Activated naive CD4-positive, alpha-beta T cell treated with Interleukin-2 at 50 U/mL for 16 hours (primary cell): ENCODE results near the gene ZFP36L2.

Source experiments
- DNase-seq: peaks from one replicate; pipeline ENCODE4 v3.0.0-alpha.2; 2020

Gene ZFP36L2, protein sequence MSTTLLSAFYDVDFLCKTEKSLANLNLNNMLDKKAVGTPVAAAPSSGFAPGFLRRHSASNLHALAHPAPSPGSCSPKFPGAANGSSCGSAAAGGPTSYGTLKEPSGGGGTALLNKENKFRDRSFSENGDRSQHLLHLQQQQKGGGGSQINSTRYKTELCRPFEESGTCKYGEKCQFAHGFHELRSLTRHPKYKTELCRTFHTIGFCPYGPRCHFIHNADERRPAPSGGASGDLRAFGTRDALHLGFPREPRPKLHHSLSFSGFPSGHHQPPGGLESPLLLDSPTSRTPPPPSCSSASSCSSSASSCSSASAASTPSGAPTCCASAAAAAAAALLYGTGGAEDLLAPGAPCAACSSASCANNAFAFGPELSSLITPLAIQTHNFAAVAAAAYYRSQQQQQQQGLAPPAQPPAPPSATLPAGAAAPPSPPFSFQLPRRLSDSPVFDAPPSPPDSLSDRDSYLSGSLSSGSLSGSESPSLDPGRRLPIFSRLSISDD

DNA sequence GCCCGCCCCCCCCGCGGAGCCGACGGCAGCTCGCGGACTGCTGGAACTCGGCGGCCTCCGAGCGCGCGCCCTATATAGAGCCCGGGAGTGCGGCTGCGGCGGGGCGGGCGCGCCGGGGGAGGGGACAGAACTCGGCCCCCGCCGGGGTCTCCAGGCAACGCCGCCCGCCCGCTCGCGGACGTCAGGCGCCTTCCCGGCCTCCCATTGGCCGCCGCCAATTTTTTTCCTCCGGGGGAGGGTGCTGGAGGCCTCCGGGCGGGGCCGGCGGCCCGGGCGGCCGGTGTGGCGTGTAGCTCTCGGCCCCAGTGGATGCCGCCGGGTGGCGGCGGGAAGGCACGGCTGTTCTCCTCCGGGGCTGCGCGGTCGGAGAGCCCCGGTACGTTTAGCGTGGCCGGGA lies at the start of gene ZFP36L2:
Gene ZFP36L2, minus strand, starts transcription at position 49 of the 397 bp plus-strand sequence. CDS start 291 bp downstream, outside the sequence.
- peak; percentile 94 for DNase-seq

DNA sequence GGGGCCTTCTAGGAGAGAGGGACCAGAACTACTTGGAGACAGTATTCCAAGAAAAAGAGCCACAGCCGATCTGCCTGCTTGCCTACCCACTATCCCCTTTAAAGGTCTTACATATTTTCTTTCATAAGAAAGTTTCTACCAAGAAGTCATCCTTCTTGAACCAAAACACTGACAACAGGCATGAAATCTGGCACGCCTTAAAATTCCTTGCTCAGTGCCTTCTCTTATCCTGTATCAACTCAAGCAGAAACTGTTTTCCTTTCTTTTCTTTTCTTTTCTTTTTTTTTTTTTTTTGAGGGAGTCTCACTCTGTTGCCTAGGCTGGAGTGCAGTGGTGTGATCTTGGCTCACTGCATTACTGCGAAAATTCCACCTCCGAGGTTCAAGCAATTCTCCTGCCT lies 48.3 kb upstream of the ZFP36L2 start:
- no peak for DNase-seq

DNA sequence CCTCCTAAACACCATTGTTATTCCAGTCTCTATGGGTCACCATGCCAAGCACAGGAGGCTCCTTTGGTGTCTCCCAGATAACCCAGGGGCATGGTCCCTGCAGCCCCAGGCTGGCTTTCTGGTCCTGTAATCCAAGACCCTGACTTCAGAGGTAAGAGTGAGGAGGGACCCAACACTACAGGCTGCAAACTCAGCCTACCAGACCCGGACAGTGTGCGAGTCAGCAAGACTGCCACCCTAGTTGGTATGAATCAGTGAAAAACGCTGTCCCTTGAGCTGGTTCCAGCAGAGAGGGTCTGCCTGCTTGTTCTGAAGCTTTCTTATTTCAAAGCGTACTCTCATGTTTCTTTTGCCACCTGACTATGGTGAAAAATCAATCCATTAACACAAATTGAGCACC lies 47.6 kb upstream of the ZFP36L2 start:
- no peak for DNase-seq

DNA sequence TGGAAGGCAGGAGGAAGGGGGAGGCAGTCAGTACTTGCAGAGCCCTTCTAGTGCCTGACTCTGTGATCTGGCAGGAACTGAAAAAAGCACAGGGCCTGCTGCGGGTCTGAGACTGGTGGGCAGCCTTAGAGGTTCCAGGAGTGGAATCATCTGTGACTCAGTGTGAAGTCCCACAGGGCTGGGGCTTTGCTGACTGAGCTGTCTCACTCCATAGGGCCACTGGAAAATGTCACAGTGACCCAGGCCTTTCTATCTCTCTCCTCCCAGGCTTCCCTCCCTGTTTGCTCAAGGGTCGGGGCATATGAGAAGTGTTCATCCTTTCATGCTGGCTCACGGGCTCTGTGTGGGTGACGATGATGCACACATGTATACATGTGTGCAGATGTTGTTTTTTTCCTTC lies 47.1 kb upstream of the ZFP36L2 start:
- peak; percentile 3 for DNase-seq

DNA sequence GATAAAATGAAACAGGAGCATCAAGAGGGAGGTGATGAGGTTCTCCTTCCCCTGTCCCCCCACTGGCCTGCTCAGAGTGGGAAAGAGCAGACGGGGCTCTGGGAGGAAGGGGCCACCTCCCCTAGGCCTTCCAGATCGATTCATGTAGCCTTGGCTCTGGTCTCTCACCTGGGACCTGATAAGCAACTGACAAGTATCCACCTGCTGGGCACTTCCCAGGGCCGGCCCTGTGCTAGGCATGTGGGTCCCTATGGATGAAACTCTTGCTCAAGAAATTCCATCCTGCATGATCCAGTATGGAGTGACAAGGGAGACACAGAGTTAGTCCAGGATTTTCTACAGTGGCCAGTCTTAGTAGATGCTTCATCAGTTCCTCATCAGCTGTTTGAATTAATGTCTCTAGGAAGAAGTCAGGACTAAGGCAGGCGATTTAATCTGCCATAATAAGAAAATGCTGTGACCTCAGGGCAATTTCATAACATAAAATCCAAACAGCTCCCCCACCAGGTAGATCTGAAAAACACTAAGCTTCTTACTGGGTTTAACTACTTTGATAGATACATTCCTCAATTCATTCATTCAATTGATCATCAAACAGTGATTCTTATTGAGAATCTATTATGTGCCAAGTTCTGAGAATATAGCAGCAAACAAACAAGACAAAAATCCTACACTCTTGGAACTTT lies 44.7 kb upstream of the ZFP36L2 start:
- no peak for DNase-seq

DNA sequence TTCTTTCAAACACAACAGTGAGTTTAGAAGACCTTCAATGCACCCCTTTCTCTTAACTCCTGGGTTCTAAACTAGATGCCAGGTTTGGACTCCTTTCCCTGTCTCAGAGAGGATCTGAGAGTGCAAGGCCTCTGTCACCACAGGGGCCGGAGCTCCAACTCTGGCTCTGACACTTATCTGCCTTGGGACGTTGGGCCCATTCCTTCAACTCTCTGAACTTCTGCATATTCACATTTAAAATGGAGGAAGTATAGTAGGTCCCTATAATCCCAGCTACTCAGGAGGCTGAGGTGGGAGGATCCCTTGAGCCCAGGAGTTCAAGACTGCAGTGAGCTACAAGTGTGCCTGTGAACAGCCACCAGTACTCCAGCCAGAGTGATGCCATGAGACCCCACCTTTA lies 44.1 kb upstream of the ZFP36L2 start:
- DNase-seq, result no peak

DNA sequence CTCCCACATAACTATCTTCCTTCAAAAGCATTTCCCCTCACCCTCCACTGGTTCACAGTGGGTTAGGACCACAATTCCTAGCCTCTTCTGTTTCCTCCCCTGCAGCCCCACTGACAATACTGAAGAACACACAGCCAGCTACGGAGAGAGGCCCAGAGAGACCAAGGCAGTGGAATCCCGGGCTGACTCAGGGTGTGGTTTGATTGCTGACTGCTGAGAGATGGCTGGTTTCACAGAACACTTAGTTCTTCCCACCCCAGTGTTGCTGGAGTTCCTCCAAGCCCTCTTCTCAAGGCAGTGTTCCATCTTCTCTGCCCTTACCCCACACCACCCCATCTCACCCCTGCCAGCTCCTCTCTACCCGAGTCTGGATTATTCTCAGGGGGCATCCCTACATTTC lies 43.3 kb upstream of the ZFP36L2 start:
- DNase-seq, result no peak

DNA sequence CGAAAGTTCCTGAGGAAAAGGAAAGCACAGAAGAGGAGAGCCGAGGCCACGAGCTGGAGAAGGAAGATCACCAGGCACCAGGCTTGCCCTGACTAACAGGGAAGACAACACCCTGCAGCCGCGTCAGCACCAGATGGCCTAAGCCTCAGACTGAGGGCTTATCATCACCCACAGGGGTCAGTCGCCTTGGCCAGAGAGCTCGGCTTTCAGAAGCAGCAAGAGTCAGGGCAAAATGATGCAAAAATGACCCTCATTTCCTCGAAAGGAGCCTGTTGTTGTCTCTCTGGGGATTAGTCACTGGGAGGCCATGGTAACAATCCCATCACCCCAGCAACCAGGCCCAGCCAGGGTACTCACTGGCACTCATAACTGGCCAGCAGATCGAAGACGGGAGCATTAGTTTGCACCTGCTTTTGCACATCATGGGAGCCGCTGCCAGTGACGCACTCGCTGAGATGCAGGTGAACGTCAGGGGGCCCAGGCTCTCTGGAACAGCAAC lies 42.7 kb upstream of the ZFP36L2 start:
- no peak for DNase-seq

DNA sequence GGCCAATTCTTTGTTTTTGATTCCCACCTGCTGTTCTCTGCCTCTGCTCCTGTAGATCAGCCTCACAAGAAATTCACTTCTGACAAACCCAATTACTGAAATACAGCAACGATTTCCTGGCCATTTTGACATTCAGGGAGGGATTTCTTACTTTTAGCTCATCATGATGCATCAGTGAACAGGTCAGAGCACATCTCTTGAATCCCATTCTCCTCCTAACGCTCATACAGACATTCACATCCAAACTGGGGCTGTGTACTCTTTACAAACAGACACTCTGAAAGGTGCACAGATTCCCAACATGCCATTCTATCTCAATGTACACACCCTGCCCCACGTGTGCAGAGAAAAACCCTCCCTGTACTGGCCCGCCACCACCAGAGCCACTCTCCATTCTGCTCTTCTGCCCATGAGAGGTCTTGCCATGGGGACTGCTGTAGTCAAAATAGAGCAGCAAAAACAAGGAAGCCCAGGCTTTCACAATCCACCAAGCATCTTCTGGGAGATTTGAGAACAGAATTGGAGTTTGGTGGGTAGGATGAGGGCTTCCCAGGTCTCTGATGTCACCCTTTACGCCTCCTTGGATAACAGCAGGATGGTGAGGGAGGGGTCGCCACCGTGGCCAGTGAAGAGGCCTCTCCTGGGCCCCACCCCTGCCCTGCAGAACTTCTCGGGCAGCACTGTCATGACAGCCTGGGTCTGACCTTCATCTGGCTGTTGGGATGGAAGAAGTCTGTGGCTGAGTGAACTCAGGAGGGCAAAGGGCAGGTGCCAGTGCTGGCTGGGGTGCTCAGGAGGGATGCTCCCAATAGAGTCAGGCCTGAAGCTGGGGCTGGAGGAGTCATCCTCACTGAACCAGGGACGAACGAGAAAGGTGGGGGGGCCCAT lies 41.9 kb upstream of the ZFP36L2 start:
- DNase-seq, result no peak

DNA sequence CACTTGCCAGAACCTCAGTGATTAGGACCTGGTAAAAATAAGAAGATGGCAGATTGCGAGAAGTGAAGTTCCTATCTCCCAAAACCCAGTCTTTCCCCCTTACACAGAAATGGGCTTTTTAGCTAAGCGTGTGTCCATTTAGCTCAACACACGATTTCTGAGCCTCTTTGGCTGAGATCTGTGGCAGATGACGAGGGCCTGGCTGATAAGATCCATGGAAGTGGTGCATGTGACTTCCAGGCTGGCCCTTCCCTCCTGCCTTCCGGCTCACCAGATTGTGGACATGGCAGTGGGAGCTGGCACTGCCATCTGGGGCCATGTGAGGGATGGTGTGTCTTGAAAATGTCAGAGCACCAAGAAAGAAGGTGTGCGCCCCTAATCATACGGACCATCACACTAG lies 41.0 kb upstream of the ZFP36L2 start:
- DNase-seq, result no peak

DNA sequence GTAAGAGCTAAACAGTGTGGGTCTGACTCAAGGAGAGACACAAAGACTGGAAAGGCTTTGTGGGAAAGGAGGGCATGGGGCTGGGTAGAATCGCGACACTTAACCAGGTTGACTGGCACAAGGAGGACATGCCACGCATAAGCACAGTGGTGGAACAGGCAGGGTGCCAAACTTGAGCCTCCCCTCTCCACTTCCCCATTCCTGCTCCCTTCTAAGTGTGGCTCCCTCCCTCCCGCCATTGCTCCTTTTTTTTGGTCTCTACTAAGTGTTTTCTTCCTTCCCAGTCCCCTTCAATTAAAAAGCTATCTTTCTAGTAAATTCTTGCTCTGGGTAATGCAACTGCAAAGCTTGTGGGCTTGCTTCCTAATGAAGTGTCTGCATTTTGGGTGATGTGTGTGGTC lies 40.3 kb upstream of the ZFP36L2 start:
- DNase-seq, result no peak

DNA sequence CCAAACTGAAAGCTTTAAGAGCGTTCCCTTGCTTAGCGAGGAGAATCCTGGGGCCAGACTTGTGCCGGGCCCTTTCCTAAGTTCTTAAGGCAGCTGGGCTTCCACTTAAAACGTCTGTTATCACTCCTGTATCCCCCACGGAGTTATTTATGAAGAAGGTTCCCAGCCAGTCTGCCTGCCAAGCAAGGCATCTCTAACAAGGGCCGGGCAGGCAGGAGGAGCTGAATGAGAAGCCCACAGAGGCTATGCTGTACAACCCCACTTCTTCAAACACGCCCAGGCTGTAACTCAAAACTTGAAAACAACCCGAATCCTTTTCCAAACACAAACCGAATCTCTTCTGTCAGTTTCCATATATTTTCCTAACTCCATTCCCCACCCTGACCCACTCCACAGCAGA lies 39.0 kb upstream of the ZFP36L2 start:
- DNase-seq, result no peak

DNA sequence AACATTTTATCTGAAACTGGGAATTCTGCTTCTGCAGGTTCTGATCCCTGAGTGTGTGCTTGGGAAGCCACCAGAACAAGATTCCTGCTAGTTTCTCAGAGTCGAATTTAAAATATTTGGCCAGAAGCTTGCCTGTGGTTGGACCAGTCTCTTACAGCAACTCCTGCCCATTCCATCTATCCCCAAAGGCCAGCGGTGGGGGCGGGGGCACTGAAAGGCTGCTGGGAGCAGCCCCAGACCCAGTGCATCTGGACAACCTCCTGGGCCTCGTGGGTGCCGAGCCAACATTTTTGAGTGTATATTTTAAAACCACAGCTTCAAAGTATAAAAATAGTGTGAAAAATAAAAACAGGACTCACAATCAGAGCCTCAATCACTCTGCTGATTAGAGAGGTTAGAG lies 38.6 kb upstream of the ZFP36L2 start:
- no peak for DNase-seq

DNA sequence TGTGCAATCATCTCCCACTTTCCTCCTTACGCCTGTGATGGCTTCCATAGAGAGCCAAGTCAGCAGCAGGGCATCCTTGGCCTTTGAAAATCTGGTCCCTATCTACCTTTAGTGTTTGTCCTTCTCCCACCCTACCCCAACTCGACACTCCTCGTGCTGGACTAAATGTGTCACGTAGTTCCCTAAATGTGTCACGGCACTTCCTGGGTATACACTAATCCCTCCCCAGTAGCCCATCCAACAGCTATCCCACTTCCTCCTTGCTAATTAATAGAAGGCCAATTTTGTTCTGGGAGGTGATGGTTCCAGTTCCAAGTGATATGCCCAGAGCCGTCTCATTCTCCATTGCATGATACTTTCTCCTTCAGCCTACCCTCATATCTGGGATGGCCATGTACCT lies 36.5 kb upstream of the ZFP36L2 start:
- no peak for DNase-seq

DNA sequence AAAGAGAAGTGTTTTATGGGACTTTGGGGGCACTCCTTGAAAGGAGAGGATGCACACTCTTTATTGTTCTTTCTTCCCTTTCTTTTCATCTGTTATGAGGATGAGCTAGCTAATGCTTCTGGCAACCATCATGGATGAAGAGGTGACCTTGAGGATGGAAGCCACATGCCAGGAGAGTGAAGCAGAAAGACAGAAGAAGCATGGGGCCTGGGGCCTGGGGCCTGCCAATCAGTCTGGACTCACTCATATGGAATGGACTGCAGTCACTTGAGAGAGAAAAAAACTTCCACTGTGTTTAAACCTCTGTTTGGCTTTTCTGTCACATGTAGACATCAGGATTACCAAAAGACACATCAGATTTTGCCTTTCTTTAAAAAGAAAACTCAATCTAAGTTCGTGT lies 35.8 kb upstream of the ZFP36L2 start:
- no peak for DNase-seq

DNA sequence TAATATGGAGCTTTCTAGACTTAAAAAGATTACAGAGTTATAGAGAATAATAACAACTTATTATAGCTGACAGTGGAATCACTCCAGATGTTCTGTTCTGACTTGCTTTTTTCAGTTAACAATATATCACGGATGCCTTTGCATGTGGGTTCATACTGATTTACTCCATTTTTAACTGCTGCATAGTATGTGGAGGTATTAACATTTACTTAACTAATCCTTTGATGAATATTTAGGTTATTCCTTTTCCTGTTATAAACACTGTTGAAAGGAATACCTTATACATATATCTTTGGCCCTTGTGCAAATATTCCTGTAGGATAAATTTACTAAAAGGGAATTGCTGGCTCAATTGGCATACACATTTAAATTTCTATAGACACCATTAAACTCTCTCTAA lies 33.1 kb upstream of the ZFP36L2 start:
- DNase-seq, result no peak

DNA sequence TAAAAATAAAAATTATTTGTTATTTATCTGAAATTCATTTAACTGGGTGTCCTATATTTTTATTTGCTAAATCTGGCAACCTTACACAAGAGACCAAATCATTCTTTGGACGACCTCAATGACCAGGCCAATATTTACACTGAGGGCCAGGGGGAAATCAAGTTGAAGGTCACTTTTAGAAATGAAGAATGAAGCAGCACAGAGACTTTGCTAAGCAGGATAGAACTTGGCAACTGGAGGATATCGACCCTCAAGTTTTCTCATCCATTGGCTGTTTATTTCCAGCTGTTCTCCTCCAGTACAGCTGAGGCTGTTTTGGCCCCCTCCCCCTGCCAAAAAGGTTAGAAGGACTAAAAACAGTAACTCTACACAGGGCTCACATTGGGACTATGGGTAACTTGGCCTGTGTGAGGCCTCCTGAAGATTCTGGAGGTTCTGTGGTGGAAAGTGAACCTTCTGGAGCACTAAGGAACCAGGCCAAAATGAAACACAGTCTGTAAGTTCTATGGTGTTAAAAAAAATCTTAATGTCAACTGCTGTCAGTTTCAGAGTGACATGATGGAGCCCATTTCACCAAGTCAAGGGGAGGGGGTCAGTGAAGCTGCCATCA lies 32.2 kb upstream of the ZFP36L2 start:
- DNase-seq, result no peak

DNA sequence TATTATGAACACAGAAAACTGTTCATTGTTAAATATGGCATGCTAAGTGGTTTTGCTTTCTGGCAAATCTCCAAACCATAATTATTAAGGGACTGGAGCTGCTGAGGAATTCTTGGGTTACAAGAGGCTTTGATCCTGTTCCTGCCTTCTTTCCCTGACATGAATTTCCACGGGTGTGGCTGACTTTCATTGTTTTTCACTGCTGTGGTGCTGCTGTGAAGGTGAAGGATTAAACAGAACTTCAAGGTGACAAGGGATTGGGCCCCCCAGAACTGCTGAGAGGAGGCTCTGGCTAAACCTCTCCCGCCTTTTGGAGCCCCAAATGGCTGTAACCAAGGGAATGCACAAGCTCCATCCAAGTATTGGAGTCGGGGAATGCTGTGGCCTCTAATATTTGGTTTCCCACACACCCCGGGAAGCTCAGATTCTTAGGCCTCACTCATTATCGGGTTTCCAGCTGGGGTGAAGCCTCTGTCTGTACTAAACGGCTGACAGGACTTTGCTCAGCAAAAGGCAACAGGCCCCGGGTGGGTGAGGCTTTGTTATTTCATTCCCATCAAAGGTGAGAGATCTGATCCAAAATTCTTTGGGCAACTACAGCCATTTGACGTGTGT lies 29.0 kb upstream of the ZFP36L2 start:
- DNase-seq, result no peak

DNA sequence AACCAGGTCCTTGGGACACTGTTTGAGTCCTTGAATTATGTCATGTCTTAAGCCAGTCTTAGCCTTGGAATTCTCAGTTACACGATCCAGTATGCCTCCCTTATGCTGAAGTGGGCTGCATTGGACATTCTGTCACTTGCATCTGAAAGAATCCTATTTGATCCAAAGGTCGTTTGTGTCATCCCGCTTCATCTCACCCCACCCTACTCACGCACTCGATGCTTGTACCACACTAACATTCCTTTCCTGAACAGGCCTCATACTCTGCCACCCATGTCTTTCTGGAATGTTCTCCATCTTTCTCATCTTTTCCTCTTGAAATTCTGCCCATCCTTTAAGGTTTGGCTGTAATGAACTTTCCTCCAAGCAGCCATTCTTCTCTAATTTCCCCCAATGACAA lies 27.9 kb upstream of the ZFP36L2 start:
- no peak for DNase-seq

DNA sequence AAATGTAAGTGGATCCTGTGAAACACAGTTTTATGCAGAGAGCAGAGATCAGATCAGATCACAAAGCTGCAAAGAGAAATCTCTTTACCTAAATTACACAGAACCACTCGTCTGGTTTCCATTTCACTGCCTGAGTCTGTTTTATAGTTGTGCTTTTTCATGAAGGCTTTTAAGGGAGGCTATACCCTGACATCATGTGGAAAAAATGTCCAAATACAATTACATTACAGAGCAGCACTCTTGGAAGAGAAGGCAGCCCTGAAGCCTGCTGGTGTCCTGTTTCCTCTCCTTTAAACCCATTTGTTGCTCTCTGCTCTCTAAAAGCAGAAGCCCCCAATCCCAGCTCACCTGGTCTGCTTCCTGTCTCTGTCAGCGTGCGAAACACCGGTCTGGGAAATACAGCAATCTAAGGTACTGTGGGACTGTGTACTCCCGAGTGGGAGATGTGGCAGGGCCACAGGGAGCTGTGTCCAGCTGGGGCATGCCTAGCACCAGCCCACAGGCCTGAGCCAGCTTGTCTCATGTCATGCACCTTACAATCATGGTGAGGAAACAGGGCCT lies 24.8 kb upstream of the ZFP36L2 start:
- DNase-seq, result no peak

DNA sequence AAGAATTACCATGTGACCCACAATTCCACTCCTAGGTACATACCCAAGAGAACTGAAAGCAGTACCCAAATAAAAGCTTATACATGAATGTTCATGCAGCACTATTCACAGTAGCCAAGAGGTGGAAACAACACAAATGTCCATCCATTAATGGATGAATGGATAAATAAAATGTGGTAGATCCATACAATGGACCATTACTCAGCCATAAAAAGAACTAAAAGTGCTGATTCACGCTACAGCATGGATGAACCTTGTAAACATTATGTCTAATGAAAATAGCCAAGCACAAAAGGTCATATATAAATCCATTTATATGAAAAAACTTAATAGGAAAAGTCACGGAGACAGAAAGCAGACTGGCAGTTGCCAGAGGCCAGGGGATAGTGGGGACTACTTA lies 23.6 kb upstream of the ZFP36L2 start:
- DNase-seq, result no peak

DNA sequence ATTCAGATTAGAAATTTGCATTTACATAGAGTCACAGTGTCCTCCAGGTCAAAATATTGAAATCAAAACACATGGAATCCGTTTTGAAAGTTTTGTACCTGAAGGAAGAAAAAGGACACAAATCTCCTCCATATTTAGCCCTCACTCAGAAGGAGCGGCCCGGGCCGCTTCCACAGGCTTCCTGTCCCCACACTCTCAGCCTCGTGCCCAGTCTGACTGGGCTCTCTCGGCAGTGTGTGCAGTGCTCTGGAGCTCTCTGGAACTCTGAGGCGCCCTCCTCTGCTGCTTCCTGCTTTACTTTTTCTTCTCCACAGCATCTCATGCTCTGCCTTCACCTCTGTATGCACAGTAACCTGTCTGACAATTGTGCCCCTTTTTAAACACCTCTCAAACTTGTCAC lies 22.2 kb upstream of the ZFP36L2 start:
- no peak for DNase-seq
